ENCODE results near the gene WDR54. TPM values are rescaled to one million over a fixed set of nuclear protein-coding genes. Genes with fewer than 3 reads are reported as not detected.

The WDR54 gene
- total RNA-seq, 1 experiment from 2014 or later: 54.9 TPM

DNA sequence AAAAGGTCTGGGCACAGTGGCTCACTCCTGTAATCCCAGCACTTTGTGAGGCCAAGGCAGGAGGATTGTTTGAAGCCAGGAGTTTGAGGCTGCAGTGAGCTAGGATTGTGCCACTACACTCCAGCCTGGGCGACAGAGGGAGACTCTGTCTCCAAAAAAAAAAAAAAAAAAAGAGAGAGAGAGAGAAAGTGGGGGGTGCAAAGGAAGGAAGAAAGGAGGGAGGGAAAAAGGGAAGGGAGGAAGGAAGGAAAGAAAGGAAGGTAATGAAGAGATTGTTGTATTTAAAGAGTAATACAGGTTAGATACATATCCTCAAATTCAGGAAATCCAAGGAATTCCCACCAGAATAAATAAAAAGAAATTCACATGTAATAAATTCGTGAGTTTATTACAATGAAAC lies 19.6 kb upstream of the WDR54 start (continued):
- no peak for TF ChIP-seq POLR2AphosphoS5 (IDR thresholded peaks at IDR 0.05; ENCODE audit: low read depth, low read length)

DNA sequence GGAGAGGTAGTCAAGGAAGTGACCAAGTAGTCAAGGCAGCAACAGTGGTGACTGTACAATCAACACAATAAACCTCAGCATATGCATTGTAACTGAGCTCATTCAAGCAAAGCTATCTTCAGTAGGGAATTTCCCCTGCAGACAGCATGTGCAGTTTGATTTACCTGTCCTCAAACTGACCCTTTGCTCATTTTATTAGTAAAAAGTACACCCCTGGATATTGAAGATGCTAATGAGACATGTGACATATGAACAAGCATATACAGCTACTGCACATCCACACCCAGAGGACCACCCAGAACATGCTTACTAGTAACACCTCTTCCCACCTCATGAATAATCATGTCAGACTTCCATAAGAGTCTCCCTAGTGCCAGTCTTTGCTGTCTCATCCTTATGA lies 15.5 kb upstream of the WDR54 start:
- RAD21 ChIA-PET (ENCODE audit: low non-redundant PET in 1 of 2, low total read pairs in 2 of 2, uncharacterized antibody in 2 of 2, unreplicated experiment in 2 of 2): no interaction called here
- no peak for TF ChIP-seq ATF3 (IDR thresholded peaks at IDR 0.05)
- no peak for TF ChIP-seq CTCF (IDR thresholded peaks at IDR 0.05 in 2 of 3, conservative IDR thresholded peaks at IDR 0.05 in 1 of 3; ENCODE audit: borderline replicate concordance in 1 of 3, insufficient read depth in 1 of 3, low read depth in 2 of 3, low read length in 2 of 3)
- no peak for TF ChIP-seq POLR2AphosphoS5 (IDR thresholded peaks at IDR 0.05; ENCODE audit: low read depth, low read length)
- TF ChIP-seq RAD21 (IDR thresholded peaks at IDR 0.05; ENCODE audit: low read depth): no peak
- TF ChIP-seq SIN3A (IDR thresholded peaks at IDR 0.05; ENCODE audit: low read depth): no peak
- TF ChIP-seq POLR2A (IDR thresholded peaks at IDR 0.05; ENCODE audit: borderline replicate concordance, extremely low read depth, insufficient read depth, insufficient read length): no peak
- no peak for TF ChIP-seq CBX3 (IDR thresholded peaks at IDR 0.05; ENCODE audit: low read depth)
- TF ChIP-seq EGR1 (IDR thresholded peaks at IDR 0.05; ENCODE audit: low read depth): no peak
- no peak for TF ChIP-seq EZH2 (IDR thresholded peaks at IDR 0.05)
- no peak for TF ChIP-seq CEBPB (IDR thresholded peaks at IDR 0.05; ENCODE audit: low read depth)
- TF ChIP-seq SRF (IDR thresholded peaks at IDR 0.05; ENCODE audit: low read depth): no peak
- TF ChIP-seq SP1 (IDR thresholded peaks at IDR 0.05; ENCODE audit: low read depth): no peak
- no peak for TF ChIP-seq ZBTB33 (IDR thresholded peaks at IDR 0.05; ENCODE audit: extremely low read depth, insufficient replicate concordance, low read length)
- TF ChIP-seq ELF1 (IDR thresholded peaks at IDR 0.05; ENCODE audit: borderline replicate concordance, low read depth): no peak
- TF ChIP-seq YY1 (IDR thresholded peaks at IDR 0.05; ENCODE audit: extremely low read depth, insufficient replicate concordance, low read depth, low read length): no peak
- TF ChIP-seq JUND (IDR thresholded peaks at IDR 0.05): no peak
- TF ChIP-seq REST (IDR thresholded peaks at IDR 0.05; ENCODE audit: low read depth): no peak
- TF ChIP-seq ZFX (IDR thresholded peaks at IDR 0.05): no peak
- TF ChIP-seq, protein P1, sequence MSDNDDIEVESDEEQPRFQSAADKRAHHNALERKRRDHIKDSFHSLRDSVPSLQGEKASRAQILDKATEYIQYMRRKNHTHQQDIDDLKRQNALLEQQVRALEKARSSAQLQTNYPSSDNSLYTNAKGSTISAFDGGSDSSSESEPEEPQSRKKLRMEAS (IDR thresholded peaks at IDR 0.05): no peak
- H3K9me2 ChIP-seq (ENCODE audit: insufficient read depth): no peaks in the 10 kb centered on the region
- H3K27me3 ChIP-seq (ENCODE audit: insufficient read depth, low read length): no peaks in the 10 kb centered on the region
- CTCF ChIA-PET: no interaction called here
- no peak for DNase-seq (ENCODE audit: low read depth, low spot score)
- H3K27ac ChIP-seq (ENCODE audit: low read depth, low read length): no peak overlapping the region
- no peaks in the 10 kb centered on the region for H3K79me2 ChIP-seq (ENCODE audit: insufficient read depth, low read length)
- POLR2A ChIA-PET: no interaction called here
- intact Hi-C loops (cut with micrococcal nuclease): no loop called here
- no peaks in the 10 kb centered on the region for H3K36me3 ChIP-seq (ENCODE audit: control insufficient read depth in 1 of 2, insufficient read depth in 2 of 2, low read length in 2 of 2)
- H3K9me3 ChIP-seq (ENCODE audit: control insufficient read depth in 1 of 2, insufficient read depth in 1 of 2, low read depth in 1 of 2, low read length in 2 of 2): no peaks in the 10 kb centered on the region
- no peaks in the 10 kb centered on the region for H4K20me1 ChIP-seq (ENCODE audit: insufficient read depth)
- no peak overlapping the region for H2AFZ ChIP-seq (ENCODE audit: low read depth, low read length, poor library complexity, severe bottlenecking)
- H3K4me2 ChIP-seq (ENCODE audit: low read length): no peak overlapping the region
- peaks cover 0 to 11% of the 10 kb centered on the region in 2 experiments; a peak in 2 of 4 replicates for H3K4me1 ChIP-seq (ENCODE audit: control insufficient read depth in 1 of 2, insufficient read depth in 2 of 2, low read length in 2 of 2)
- ATAC-seq: no peak; the same call in 1 of the 2 replicates
- H3K9ac ChIP-seq (ENCODE audit: low read length): no peak overlapping the region
- no TSS peak for BruUV-seq (replicated peaks)
- H3K4me3 ChIP-seq (replicated peaks in 1 of 2; ENCODE audit: low read depth in 1 of 2, low read length in 2 of 2): no peak overlapping the region

All from HCT116 (cell line).